Measurements from ENCODE around the gene UNC50.

DNA sequence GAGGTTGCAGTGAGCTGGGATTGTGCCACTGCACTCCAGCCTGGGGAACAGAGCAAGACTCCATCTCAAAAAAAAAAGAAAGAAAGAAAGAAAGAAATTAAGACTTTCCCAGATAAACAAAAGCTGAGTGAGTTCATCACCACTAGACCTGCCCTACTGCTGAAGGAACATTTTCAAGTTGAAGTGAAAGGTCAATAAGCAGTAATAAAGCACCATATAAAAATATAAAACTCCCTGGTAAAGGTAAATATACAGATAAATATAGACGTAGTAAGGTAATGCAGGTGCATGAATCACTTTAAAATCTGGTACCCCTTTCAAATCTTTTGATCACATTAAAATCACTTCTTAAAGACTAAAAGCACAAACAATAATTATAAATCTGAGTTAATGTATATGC lies 42.6 kb downstream of the UNC50 start:
- TF ChIP-seq, protein P1, sequence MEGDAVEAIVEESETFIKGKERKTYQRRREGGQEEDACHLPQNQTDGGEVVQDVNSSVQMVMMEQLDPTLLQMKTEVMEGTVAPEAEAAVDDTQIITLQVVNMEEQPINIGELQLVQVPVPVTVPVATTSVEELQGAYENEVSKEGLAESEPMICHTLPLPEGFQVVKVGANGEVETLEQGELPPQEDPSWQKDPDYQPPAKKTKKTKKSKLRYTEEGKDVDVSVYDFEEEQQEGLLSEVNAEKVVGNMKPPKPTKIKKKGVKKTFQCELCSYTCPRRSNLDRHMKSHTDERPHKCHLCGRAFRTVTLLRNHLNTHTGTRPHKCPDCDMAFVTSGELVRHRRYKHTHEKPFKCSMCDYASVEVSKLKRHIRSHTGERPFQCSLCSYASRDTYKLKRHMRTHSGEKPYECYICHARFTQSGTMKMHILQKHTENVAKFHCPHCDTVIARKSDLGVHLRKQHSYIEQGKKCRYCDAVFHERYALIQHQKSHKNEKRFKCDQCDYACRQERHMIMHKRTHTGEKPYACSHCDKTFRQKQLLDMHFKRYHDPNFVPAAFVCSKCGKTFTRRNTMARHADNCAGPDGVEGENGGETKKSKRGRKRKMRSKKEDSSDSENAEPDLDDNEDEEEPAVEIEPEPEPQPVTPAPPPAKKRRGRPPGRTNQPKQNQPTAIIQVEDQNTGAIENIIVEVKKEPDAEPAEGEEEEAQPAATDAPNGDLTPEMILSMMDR (IDR thresholded peaks at IDR 0.05) = no peak
- TF ChIP-seq EZH2 (IDR thresholded peaks at IDR 0.05; ENCODE audit: borderline replicate concordance, insufficient read depth, low read depth, low read length, poor library complexity, severe bottlenecking) = no peak

Data from B cell (primary cell).